ENCODE data around the gene CAMK2D. TPM values are rescaled to one million over a fixed set of nuclear protein-coding genes. Genes with fewer than 3 reads are reported as not detected.

CAMK2D gene
- total RNA-seq, 1 experiment from 2014 or later: 21.5 TPM

GRCh38 chr4:113619526-113619925 lies 142.0 kb downstream of the CAMK2D start:
- Histone ChIP-seq H3K4me3 (ENCODE audit: insufficient read depth, low read depth, low read length) (no peak overlapping the region), H3K27me3 (ENCODE audit: control insufficient read depth, insufficient read depth, low read length) (no peaks in the 10 kb centered on the region), H3K36me3 (replicated peaks; ENCODE audit: control insufficient read depth, insufficient read depth, low read length) (no peaks in the 10 kb centered on the region)
- DNase-seq: no peak

DNA sequence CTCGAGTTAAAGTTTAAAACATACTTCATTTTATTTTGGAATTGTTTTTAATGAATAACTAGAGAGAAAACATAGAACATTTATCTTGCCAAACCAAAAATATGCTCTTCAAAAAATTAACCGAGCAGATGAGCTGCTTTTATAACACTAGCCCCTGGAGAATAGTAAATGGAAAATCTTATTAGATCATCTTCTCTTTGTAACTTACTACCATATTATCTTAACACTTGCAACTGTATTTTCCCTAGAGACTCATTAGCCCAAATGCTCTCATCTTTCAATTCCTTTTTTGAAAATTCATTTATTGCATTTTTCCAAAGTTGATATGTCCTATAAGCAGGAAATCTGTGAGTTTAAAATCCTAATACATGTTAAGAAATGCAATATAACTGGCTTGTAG lies 143.3 kb downstream of the CAMK2D start:
- H3K27me3 ChIP-seq (ENCODE audit: control insufficient read depth, insufficient read depth, low read length): no peaks in the 10 kb centered on the region
- H3K36me3 ChIP-seq (replicated peaks; ENCODE audit: control insufficient read depth, insufficient read depth, low read length): no peaks in the 10 kb centered on the region
- no peak overlapping the region for H3K4me3 ChIP-seq (ENCODE audit: insufficient read depth, low read depth, low read length)
- DNase-seq: no peak

GRCh38 chr4:113617195-113617594 lies 144.3 kb downstream of the CAMK2D start:
- DNase-seq: no peak
- Histone ChIP-seq H3K36me3 (replicated peaks; ENCODE audit: control insufficient read depth, insufficient read depth, low read length) (no peaks in the 10 kb centered on the region), H3K27me3 (ENCODE audit: control insufficient read depth, insufficient read depth, low read length) (no peaks in the 10 kb centered on the region), H3K4me3 (ENCODE audit: insufficient read depth, low read depth, low read length) (no peak overlapping the region)

- Histone ChIP-seq H3K4me3 (ENCODE audit: insufficient read depth, low read depth, low read length) (no peak overlapping the region), H3K36me3 (replicated peaks; ENCODE audit: control insufficient read depth, insufficient read depth, low read length) (no peaks in the 10 kb centered on the region), H3K27me3 (ENCODE audit: control insufficient read depth, insufficient read depth, low read length) (no peaks in the 10 kb centered on the region)
- DNase-seq: no peak
Measured at GRCh38 chr4:113616443-113616842, 145.1 kb downstream of the CAMK2D start.

DNA sequence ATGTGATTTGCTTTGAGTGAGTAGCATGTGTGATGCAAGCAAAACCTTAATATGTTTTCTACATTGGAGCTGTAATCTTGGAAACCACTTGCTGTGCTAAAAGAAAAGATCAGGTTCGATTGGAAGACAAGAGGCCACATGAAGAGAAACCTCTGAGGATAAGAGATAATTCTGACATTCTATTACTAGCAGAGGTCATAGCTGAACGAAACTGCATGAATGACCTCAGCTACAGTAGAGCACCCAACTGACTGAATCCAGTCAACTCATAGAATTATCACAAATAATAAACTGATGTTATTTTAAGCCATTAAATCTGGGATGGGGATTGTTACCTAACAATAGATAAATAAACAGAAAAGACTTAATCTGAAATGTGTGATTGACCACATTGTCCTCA lies 147.1 kb downstream of the CAMK2D start:
- Histone ChIP-seq H3K4me3 (ENCODE audit: insufficient read depth, low read depth, low read length) (no peak overlapping the region), H3K27me3 (ENCODE audit: control insufficient read depth, insufficient read depth, low read length) (no peaks in the 10 kb centered on the region), H3K36me3 (replicated peaks; ENCODE audit: control insufficient read depth, insufficient read depth, low read length) (no peaks in the 10 kb centered on the region)
- DNase-seq: no peak

GRCh38 chr4:113613503-113613902 lies 148.0 kb downstream of the CAMK2D start:
- Histone ChIP-seq H3K36me3 (replicated peaks; ENCODE audit: control insufficient read depth, insufficient read depth, low read length) (no peaks in the 10 kb centered on the region), H3K4me3 (ENCODE audit: insufficient read depth, low read depth, low read length) (no peak overlapping the region), H3K27me3 (ENCODE audit: control insufficient read depth, insufficient read depth, low read length) (no peaks in the 10 kb centered on the region)
- no peak for DNase-seq

DNA sequence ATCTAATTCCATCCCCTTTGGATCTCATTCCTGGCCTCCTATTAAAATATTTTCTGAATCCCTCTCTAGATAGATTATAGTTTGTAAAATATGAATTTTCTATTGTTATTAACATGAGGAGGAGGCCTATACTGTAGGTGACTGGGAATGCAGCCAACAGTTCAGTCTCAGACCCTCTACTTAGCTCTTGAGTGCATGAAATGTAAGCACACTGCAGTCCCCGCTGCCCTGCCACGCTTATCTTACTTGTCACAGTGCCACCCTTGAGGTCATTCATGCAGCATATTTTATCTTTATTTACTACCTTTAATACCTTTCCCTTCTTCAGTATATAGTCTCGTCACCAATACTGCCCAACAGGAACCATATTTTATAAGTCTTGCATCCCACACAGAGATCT lies 151.0 kb downstream of the CAMK2D start:
- H3K27me3 ChIP-seq (ENCODE audit: control insufficient read depth, insufficient read depth, low read length): no peaks in the 10 kb centered on the region
- H3K36me3 ChIP-seq (replicated peaks; ENCODE audit: control insufficient read depth, insufficient read depth, low read length): no peaks in the 10 kb centered on the region
- no peak for DNase-seq
- no peak overlapping the region for H3K4me3 ChIP-seq (ENCODE audit: insufficient read depth, low read depth, low read length)

- no peak overlapping the region for H3K4me3 ChIP-seq (ENCODE audit: insufficient read depth, low read depth, low read length)
- no peak for DNase-seq
- no peaks in the 10 kb centered on the region for H3K27me3 ChIP-seq (ENCODE audit: control insufficient read depth, insufficient read depth, low read length)
- no peaks in the 10 kb centered on the region for H3K36me3 ChIP-seq (replicated peaks; ENCODE audit: control insufficient read depth, insufficient read depth, low read length)
Measured at GRCh38 chr4:113607998-113608397, 153.5 kb downstream of the CAMK2D start.

GRCh38 chr4:113607147-113607720 lies 154.3 kb downstream of the CAMK2D start:
- DNase-seq: no peak

GRCh38 chr4:113604955-113605354 lies 156.6 kb downstream of the CAMK2D start:
- DNase-seq: no peak
- Histone ChIP-seq H3K4me3 (ENCODE audit: insufficient read depth, low read depth, low read length) (no peak overlapping the region), H3K36me3 (replicated peaks; ENCODE audit: control insufficient read depth, insufficient read depth, low read length) (no peaks in the 10 kb centered on the region), H3K27me3 (ENCODE audit: control insufficient read depth, insufficient read depth, low read length) (no peaks in the 10 kb centered on the region)

More at GRCh38 chr4:113607147-113607720, 154.3 kb downstream of the CAMK2D start:
- no peaks in the 10 kb centered on the region for H3K27me3 ChIP-seq (ENCODE audit: control insufficient read depth, insufficient read depth, low read length)
- H3K4me3 ChIP-seq (ENCODE audit: insufficient read depth, low read depth, low read length): no peak overlapping the region
- H3K36me3 ChIP-seq (replicated peaks; ENCODE audit: control insufficient read depth, insufficient read depth, low read length): no peaks in the 10 kb centered on the region

DNA sequence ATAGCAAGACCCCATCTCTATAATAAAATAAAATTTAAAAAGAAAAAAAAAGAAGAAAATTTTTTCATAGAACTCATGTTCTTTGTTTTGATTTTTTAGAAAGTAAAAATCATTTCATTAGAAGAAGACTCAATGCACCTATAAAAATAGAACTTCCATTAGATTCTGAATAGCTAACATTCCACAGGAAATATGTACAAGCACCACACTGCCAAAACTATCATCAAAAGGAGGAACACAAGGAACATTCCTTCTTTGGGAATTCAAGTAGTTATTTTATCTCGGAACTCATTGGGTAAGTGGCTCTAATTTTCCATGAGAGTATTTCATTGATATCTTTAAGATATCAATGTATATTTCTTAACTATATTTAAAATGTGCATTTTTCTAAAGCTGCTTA lies 157.6 kb downstream of the CAMK2D start:
- Histone ChIP-seq H3K27me3 (ENCODE audit: control insufficient read depth, insufficient read depth, low read length) (no peaks in the 10 kb centered on the region), H3K4me3 (ENCODE audit: insufficient read depth, low read depth, low read length) (no peak overlapping the region), H3K36me3 (replicated peaks; ENCODE audit: control insufficient read depth, insufficient read depth, low read length) (no peaks in the 10 kb centered on the region)
- no peak for DNase-seq

DNA sequence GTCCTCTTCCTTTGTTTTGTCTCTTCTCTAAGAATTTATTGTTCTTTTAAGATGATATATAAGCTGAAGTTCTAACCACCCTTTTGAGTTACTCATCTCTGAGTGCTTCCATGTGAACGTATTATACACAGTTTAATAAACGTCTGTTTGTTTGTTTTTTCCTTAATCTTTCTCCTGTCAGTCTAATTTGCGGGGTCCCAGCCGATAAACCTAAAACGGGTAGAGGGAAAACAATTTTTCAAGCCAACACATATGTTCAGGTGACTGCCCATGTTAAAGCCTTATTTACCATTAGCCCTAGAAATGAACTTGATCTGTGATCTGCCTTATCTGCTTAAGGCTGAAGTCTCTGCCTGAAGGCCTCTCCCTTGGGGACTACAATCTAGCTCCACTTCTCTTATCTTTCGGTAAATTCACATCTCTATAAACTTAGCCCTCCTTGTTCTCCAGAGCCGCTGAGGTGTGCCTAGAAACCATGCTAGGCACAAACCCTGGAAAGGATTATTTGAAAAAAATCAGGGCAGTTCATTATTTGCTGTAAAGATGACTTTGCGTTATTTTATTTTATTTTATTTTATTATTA lies 158.8 kb downstream of the CAMK2D start:
- Histone ChIP-seq H3K4me3 (ENCODE audit: insufficient read depth, low read depth, low read length) (no peak overlapping the region), H3K36me3 (replicated peaks; ENCODE audit: control insufficient read depth, insufficient read depth, low read length) (no peaks in the 10 kb centered on the region), H3K27me3 (ENCODE audit: control insufficient read depth, insufficient read depth, low read length) (no peaks in the 10 kb centered on the region)
- DNase-seq: no peak

GRCh38 chr4:113601636-113602035 lies 159.9 kb downstream of the CAMK2D start:
- no peak for DNase-seq
- no peaks in the 10 kb centered on the region for H3K36me3 ChIP-seq (replicated peaks; ENCODE audit: control insufficient read depth, insufficient read depth, low read length)
- no peak overlapping the region for H3K4me3 ChIP-seq (ENCODE audit: insufficient read depth, low read depth, low read length)

DNA sequence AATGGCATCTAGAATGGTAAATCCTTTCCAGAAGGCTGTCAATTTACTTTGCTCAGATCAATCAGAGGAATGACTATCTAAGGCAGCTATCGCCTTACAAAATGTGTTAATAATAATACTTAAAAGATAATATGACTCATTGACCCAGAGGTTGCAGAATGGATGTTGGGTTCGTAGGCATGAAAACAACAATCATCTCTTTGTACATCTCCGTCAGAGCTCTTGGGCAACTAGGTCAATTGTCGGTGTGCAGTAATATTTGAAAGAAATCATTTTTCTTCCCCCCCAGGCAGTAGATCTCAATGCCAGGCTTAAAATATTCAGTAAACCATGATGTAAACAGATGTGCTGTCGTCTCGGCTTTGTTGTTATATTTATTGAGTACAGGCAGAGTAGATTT lies 165.1 kb downstream of the CAMK2D start:
- Histone ChIP-seq H3K4me3 (ENCODE audit: insufficient read depth, low read depth, low read length) (no peak overlapping the region), H3K36me3 (replicated peaks; ENCODE audit: control insufficient read depth, insufficient read depth, low read length) (no peaks in the 10 kb centered on the region), H3K27me3 (ENCODE audit: control insufficient read depth, insufficient read depth, low read length) (no peaks in the 10 kb centered on the region)
- no peak for DNase-seq

More at GRCh38 chr4:113601636-113602035, 159.9 kb downstream of the CAMK2D start:
- H3K27me3 ChIP-seq (ENCODE audit: control insufficient read depth, insufficient read depth, low read length): no peaks in the 10 kb centered on the region

DNA sequence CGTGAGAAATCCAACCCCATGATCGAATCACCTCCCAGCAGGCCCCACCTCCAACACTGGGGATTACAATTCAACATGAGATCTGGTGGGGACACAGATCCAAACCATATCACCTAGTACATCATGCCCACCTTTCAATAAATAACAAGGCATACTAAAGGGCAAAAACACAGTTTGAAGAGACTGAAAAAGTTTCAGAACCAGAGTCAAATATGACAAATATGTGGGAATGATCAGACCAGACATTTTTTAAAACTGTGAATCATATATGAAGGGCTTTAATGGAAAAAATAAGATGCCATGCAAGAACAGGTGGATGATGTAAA lies 167.3 kb downstream of the CAMK2D start:
- Histone ChIP-seq H3K27me3 (ENCODE audit: control insufficient read depth, insufficient read depth, low read length) (no peaks in the 10 kb centered on the region), H3K4me3 (ENCODE audit: insufficient read depth, low read depth, low read length) (no peak overlapping the region), H3K36me3 (replicated peaks; ENCODE audit: control insufficient read depth, insufficient read depth, low read length) (no peaks in the 10 kb centered on the region)
- DNase-seq: no peak
